GM12878 (cell line): ENCODE data around the gene ALDH1L1. TPM values are rescaled to one million over a fixed set of nuclear protein-coding genes. Genes with fewer than 3 reads are reported as not detected.

Source experiments
- ATAC-seq: fragments of 200-7000 bp; cut with Tn5 transposase; 3 replicates; pipeline ENCODE4 v1.9.1; 2020; ENCODE audit warnings: mild to moderate bottlenecking, moderate library complexity
- BruUV-seq: library from RNA; stranded (reverse); fragments of 400-500 nt; replicated peaks from 2 replicates; lab custom pipeline; 2021; lab: Mats Ljungman, UMichigan
- CTCF ChIA-PET: fragments of 300-600 bp; sonication (Branson Sonifier 250); formaldehyde crosslinking; extraction: SDS; loops from one replicate; lab custom pipeline; 2021; ENCODE audit warnings: inconsistent platforms; lab: Yijun Ruan, JAX
- POLR2A ChIA-PET: fragments of 350-600 bp; formaldehyde crosslinking; extraction: SDS; loops from one replicate; lab custom pipeline; 2021; ENCODE audit warnings: inconsistent platforms; lab: Charles Lee
- RAD21 ChIA-PET: fragments of 300-600 bp; sonication (Branson Sonifier 250); formaldehyde crosslinking; loops from one replicate; lab custom pipeline; 2023; ENCODE audit warnings: antibody characterized with exemption; ENCODE audit not compliant: unreplicated experiment; lab: Charles Lee
- SMC1A ChIA-PET: fragments of 300-600 bp; sonication (Branson Sonifier 250); formaldehyde crosslinking; loops from one replicate; lab custom pipeline; 2023; ENCODE audit not compliant: unreplicated experiment, uncharacterized antibody; lab: Charles Lee
- DNase-seq: peaks from one replicate; pipeline ENCODE4 v3.0.0-alpha.2; 2011; ENCODE audit warnings: low read depth, low spot score
- FAIRE-seq: peaks from 3 replicates; lab custom pipeline; 2011; peaks lifted over from hg19 to GRCh38; lab: Jason Lieb, UNC
- H2AFZ ChIP-seq: 2 replicates; pipeline ENCODE4 v1.6.0; 2011; ENCODE audit warnings: low read depth, low read length, control low read depth; ENCODE audit not compliant: control insufficient read depth
- H3K27ac ChIP-seq: 2 replicates; pipeline ENCODE4 v1.5.1; 2011; ENCODE audit warnings: control low read depth; ENCODE audit not compliant: control insufficient read depth, insufficient read depth
- H3K27me3 ChIP-seq, 2 experiments: replicated peaks in 1 of 2; 2 replicates each; pipeline versions ENCODE4 v1.6.0 to v1.6.1; 2011; ENCODE audit warnings: low read length in 1 of 2; ENCODE audit not compliant: control insufficient read depth in 2 of 2, insufficient read depth in 2 of 2
- H3K36me3 ChIP-seq, 2 experiments: 2 replicates each; pipeline ENCODE4 v1.5.1; 2011; ENCODE audit warnings: low read length in 1 of 2; ENCODE audit not compliant: control insufficient read depth in 2 of 2, insufficient read depth in 2 of 2
- H3K4me1 ChIP-seq: 2 replicates; pipeline ENCODE4 v1.6.1; 2011; ENCODE audit warnings: mild to moderate bottlenecking, low read length, moderate library complexity, mixed read lengths; ENCODE audit not compliant: control insufficient read depth, insufficient read depth
- H3K4me2 ChIP-seq: 2 replicates; pipeline ENCODE4 v1.6.0; 2011; ENCODE audit warnings: control low read depth; ENCODE audit not compliant: control insufficient read depth, insufficient read depth
- H3K4me3 ChIP-seq: fragments of 200-600 bp; sonication (generic); 2 replicates; pipeline ENCODE4 v1.5.1; 2016
- H3K79me2 ChIP-seq: 2 replicates; pipeline ENCODE4 v1.6.0; 2011; ENCODE audit warnings: low read length; ENCODE audit not compliant: control insufficient read depth, insufficient read depth
- H3K9ac ChIP-seq: 2 replicates; pipeline ENCODE4 v1.8.0; 2011; ENCODE audit warnings: low read length, control low read depth, mixed read lengths; ENCODE audit not compliant: control insufficient read depth, insufficient read depth
- H3K9me3 ChIP-seq: replicated peaks from 3 replicates; pipeline ENCODE4 v1.5.1; 2011; ENCODE audit warnings: mild to moderate bottlenecking, low read length; ENCODE audit not compliant: control insufficient read depth, insufficient read depth
- H4K20me1 ChIP-seq: 2 replicates; pipeline ENCODE4 v1.6.0; 2011; ENCODE audit not compliant: control insufficient read depth, insufficient read depth
- CBX5 ChIP-seq: sonication (generic); IDR thresholded peaks from 2 replicates; pipeline ENCODE4 v1.6.1; 2016; ENCODE audit warnings: low read depth, moderate library complexity, mild to moderate bottlenecking, inconsistent platforms
- EED ChIP-seq: sonication (generic); IDR thresholded peaks from 2 replicates; pipeline ENCODE4 v1.6.1; 2016; ENCODE audit warnings: antibody characterized with exemption, low read depth
- ESRRA ChIP-seq: IDR thresholded peaks from 2 replicates; pipeline ENCODE4 v1.6.1; 2012; ENCODE audit warnings: mild to moderate bottlenecking, low read length, improper control_type of control experiment
- JUND ChIP-seq: IDR thresholded peaks from 2 replicates; pipeline ENCODE4 v1.6.1; 2012; ENCODE audit warnings: low read depth, mild to moderate bottlenecking, low read length, improper control_type of control experiment, moderate library complexity
- LARP7 ChIP-seq: fragments of 450-650 bp; IDR thresholded peaks from 2 replicates; pipeline ENCODE4 v1.6.1; 2017; ENCODE audit warnings: mild to moderate bottlenecking
- NR2C2 ChIP-seq: IDR thresholded peaks from 2 replicates; pipeline ENCODE4 v1.6.1; 2011; ENCODE audit warnings: borderline replicate concordance, low read depth; ENCODE audit not compliant: control insufficient read depth, insufficient read length
- WGBS: methylation state at CpG from one replicate; pipeline ENCODE4 v1.1.6; 2016; ENCODE audit warnings: low lambda C conversion rate; ENCODE audit not compliant: insufficient replicate concordance, insufficient coverage; ENCODE audit errors: missing lambda C conversion rate; 5-methylcytosine and 5-hydroxymethylcytosine counted together
- in situ Hi-C: fragments of 300-500 bp; cut with MboI; formaldehyde crosslinking; loops from 9 replicates; pipeline ENCODE4 v1.14.3; 2018; ENCODE audit warnings: mixed read lengths
- intact Hi-C: fragments of 100-400 bp; cut with micrococcal nuclease; formaldehyde crosslinking; loops from one replicate; pipeline ENCODE4 v1.14.2; 2022; ENCODE audit not compliant: unreplicated experiment
- polyA plus RNA-seq, 11 experiments: library from polyadenylated mRNA; depleted of rRNA in 4 of 11; unstranded in 6 of 11; stranded (reverse) in 5 of 11; fragments of >200 nt; fragmentation: Nextera tagmentation in 4 of 11; fragmentation: Illumina TruSeq in 1 of 11; extraction: Ambion mirVana in 4 of 11; extraction: Trizol in 1 of 11; gene quantifications; 1 replicate in 1 of 11; 2 replicates in 10 of 11; pipeline versions ENCODE4 v1.2.1 to v1.2.3, GENCODE V29; 2011 to 2016; ENCODE audit warnings: inconsistent platforms in 2 of 11, missing spikeins in 2 of 11, low read depth in 1 of 11
- total RNA-seq, 4 experiments: library from RNA; depleted of rRNA in 3 of 4; stranded (reverse); fragments of >200 nt in 3 of 4; fragmentation: Illumina TruSeq in 1 of 4; extraction: Trizol in 1 of 4; gene quantifications; 2 replicates each; pipeline versions ENCODE4 v1.2.1 to v1.2.3, GENCODE V29; 2013 to 2021
- TF ChIP-seq, protein P1 (sequence below): fragments of 450-650 bp; IDR thresholded peaks from 2 replicates; pipeline ENCODE4 v1.6.1; 2017; ENCODE audit warnings: mild to moderate bottlenecking, moderate library complexity
- TF ChIP-seq, protein P2 (sequence below): fragments of 450-650 bp; IDR thresholded peaks from 2 replicates; pipeline ENCODE4 v1.6.1; 2016; ENCODE audit warnings: mild to moderate bottlenecking, moderate library complexity, borderline replicate concordance
- TF ChIP-seq, protein P3 (sequence below): fragments of 450-650 bp; formaldehyde crosslinking; IDR thresholded peaks from 2 replicates; pipeline ENCODE4 v1.4.0; 2022; ENCODE audit warnings: mild to moderate bottlenecking, moderate library complexity
- TF ChIP-seq, protein P4 (sequence below): IDR thresholded peaks from 2 replicates; pipeline ENCODE4 v1.6.1; 2011; ENCODE audit warnings: low read depth, low read length, improper control_type of control experiment, borderline replicate concordance

Gene ALDH1L1
- total and polyA plus RNA-seq, 10 of the 15 experiments (the other 5 are each of a cell fraction or from before 2014, with no cell fraction given) = 0.04 to 18.2 (median 0.45) TPM

DNA sequence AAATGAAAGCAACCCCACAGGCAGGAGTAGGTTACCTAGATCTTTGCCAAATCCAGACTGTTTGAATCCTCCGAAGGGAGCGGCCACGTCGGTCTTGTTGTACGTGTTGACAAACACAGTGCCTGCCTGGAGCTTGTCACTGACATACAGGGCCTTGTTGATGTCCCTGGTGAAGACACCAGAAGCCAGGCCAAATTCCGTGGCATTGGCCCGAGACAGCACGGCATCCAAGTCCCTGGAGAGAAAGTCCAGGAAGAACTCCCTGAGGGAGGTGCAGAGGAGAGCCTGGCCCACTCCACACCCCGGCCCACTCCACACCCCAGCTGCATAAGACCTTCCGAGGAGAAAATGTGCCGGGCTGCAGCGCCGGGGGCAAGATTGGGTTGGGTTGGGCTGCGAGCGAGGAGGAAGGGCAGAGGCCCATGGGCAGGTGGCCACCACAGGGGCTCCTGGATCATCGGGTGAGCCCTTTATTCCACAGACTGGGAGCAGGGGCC lies 74.6 kb downstream of the ALDH1L1 start:
- WGBS = 61% methylated on average over 16 of the region's 16 CpGs
- DNase-seq = no peak
- no peak for TF ChIP-seq EED
- TF ChIP-seq, protein P1, sequence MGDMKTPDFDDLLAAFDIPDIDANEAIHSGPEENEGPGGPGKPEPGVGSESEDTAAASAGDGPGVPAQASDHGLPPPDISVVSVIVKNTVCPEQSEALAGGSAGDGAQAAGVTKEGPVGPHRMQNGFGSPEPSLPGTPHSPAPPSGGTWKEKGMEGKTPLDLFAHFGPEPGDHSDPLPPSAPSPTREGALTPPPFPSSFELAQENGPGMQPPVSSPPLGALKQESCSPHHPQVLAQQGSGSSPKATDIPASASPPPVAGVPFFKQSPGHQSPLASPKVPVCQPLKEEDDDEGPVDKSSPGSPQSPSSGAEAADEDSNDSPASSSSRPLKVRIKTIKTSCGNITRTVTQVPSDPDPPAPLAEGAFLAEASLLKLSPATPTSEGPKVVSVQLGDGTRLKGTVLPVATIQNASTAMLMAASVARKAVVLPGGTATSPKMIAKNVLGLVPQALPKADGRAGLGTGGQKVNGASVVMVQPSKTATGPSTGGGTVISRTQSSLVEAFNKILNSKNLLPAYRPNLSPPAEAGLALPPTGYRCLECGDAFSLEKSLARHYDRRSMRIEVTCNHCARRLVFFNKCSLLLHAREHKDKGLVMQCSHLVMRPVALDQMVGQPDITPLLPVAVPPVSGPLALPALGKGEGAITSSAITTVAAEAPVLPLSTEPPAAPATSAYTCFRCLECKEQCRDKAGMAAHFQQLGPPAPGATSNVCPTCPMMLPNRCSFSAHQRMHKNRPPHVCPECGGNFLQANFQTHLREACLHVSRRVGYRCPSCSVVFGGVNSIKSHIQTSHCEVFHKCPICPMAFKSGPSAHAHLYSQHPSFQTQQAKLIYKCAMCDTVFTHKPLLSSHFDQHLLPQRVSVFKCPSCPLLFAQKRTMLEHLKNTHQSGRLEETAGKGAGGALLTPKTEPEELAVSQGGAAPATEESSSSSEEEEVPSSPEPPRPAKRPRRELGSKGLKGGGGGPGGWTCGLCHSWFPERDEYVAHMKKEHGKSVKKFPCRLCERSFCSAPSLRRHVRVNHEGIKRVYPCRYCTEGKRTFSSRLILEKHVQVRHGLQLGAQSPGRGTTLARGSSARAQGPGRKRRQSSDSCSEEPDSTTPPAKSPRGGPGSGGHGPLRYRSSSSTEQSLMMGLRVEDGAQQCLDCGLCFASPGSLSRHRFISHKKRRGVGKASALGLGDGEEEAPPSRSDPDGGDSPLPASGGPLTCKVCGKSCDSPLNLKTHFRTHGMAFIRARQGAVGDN = no peak
- TF ChIP-seq CBX5 = no peak
- no peak for TF ChIP-seq ESRRA
- no peak for TF ChIP-seq LARP7
- TF ChIP-seq, protein P2, sequence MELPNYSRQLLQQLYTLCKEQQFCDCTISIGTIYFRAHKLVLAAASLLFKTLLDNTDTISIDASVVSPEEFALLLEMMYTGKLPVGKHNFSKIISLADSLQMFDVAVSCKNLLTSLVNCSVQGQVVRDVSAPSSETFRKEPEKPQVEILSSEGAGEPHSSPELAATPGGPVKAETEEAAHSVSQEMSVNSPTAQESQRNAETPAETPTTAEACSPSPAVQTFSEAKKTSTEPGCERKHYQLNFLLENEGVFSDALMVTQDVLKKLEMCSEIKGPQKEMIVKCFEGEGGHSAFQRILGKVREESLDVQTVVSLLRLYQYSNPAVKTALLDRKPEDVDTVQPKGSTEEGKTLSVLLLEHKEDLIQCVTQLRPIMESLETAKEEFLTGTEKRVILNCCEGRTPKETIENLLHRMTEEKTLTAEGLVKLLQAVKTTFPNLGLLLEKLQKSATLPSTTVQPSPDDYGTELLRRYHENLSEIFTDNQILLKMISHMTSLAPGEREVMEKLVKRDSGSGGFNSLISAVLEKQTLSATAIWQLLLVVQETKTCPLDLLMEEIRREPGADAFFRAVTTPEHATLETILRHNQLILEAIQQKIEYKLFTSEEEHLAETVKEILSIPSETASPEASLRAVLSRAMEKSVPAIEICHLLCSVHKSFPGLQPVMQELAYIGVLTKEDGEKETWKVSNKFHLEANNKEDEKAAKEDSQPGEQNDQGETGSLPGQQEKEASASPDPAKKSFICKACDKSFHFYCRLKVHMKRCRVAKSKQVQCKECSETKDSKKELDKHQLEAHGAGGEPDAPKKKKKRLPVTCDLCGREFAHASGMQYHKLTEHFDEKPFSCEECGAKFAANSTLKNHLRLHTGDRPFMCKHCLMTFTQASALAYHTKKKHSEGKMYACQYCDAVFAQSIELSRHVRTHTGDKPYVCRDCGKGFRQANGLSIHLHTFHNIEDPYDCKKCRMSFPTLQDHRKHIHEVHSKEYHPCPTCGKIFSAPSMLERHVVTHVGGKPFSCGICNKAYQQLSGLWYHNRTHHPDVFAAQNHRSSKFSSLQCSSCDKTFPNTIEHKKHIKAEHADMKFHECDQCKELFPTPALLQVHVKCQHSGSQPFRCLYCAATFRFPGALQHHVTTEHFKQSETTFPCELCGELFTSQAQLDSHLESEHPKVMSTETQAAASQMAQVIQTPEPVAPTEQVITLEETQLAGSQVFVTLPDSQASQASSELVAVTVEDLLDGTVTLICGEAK = no peak
- no peak for TF ChIP-seq NR2C2
- TF ChIP-seq, protein P3, sequence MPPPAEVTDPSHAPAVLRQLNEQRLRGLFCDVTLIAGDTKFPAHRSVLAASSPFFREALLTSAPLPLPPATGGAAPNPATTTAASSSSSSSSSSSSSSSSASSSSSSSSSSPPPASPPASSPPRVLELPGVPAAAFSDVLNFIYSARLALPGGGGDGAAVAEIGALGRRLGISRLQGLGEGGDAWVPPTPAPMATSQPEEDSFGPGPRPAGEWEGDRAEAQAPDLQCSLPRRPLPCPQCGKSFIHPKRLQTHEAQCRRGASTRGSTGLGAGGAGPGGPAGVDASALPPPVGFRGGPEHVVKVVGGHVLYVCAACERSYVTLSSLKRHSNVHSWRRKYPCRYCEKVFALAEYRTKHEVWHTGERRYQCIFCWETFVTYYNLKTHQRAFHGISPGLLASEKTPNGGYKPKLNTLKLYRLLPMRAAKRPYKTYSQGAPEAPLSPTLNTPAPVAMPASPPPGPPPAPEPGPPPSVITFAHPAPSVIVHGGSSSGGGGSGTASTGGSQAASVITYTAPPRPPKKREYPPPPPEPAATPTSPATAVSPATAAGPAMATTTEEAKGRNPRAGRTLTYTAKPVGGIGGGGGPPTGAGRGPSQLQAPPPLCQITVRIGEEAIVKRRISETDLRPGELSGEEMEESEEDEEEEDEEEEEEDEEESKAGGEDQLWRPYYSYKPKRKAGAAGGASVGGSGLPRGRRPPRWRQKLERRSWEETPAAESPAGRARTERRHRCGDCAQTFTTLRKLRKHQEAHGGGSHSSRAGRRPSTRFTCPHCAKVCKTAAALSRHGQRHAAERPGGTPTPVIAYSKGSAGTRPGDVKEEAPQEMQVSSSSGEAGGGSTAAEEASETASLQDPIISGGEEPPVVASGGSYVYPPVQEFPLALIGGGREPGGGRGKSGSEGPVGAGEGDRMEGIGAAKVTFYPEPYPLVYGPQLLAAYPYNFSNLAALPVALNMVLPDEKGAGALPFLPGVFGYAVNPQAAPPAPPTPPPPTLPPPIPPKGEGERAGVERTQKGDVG (CRISPR knock-in tag) = no peak
- no peak for TF ChIP-seq JUND
- TF ChIP-seq, protein P4, sequence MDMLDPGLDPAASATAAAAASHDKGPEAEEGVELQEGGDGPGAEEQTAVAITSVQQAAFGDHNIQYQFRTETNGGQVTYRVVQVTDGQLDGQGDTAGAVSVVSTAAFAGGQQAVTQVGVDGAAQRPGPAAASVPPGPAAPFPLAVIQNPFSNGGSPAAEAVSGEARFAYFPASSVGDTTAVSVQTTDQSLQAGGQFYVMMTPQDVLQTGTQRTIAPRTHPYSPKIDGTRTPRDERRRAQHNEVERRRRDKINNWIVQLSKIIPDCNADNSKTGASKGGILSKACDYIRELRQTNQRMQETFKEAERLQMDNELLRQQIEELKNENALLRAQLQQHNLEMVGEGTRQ = no peak

More for the DNA sequence above, 74.6 kb downstream of the ALDH1L1 start:
- SMC1A ChIA-PET = no interaction called here
- Histone ChIP-seq H3K79me2 (no peaks in the 10 kb centered on the region), H3K9ac (no peak overlapping the region), H3K36me3 (no peaks in the 10 kb centered on the region), H3K4me2 (no peak overlapping the region), H3K27ac (no peak overlapping the region), H3K9me3 (no peaks in the 10 kb centered on the region), H3K4me3 (no peak overlapping the region), H4K20me1 (no peaks in the 10 kb centered on the region), H3K27me3 (no peaks in the 10 kb centered on the region; a peak in 1 of 4 replicates), H3K4me1 (peaks cover 3% of the 10 kb centered on the region; the same call in 1 of the 2 replicates), H2AFZ (no peak overlapping the region)
- no TSS peak for BruUV-seq
- POLR2A ChIA-PET = no interaction called here
- ATAC-seq (no peak), FAIRE-seq (no peak)
- RAD21 ChIA-PET = no interaction called here
- in situ Hi-C loops (no loop called here), intact Hi-C loops (no loop called here)
- CTCF ChIA-PET = no interaction called here
